GM06990 (cell line): ENCODE results near the gene FAM149A.

ENCODE experiments used
- DNase-seq: peaks from one replicate; pipeline ENCODE4 v3.0.0-alpha.2; 2011; ENCODE audit not compliant: insufficient read length; ENCODE audit errors: extremely low read depth
- H3K27me3 ChIP-seq: replicated peaks from 2 replicates; pipeline ENCODE4 v1.6.0; 2011; ENCODE audit warnings: low read length; ENCODE audit not compliant: control insufficient read depth, insufficient read depth
- H3K36me3 ChIP-seq: 2 replicates; pipeline ENCODE4 v1.5.1; 2011; ENCODE audit warnings: low read length; ENCODE audit not compliant: control insufficient read depth, insufficient read depth
- H3K4me3 ChIP-seq: replicated peaks from 2 replicates; pipeline ENCODE4 v1.5.1; 2011; ENCODE audit warnings: low read depth, mild to moderate bottlenecking, control low read depth, low read length
- TF ChIP-seq, protein P1 (sequence below): IDR thresholded peaks from 2 replicates; pipeline ENCODE4 v1.5.1; 2011; ENCODE audit warnings: low read length, control low read depth, mild to moderate bottlenecking, inconsistent platforms; ENCODE audit not compliant: insufficient read depth, poor library complexity, severe bottlenecking

Gene FAM149A

DNA sequence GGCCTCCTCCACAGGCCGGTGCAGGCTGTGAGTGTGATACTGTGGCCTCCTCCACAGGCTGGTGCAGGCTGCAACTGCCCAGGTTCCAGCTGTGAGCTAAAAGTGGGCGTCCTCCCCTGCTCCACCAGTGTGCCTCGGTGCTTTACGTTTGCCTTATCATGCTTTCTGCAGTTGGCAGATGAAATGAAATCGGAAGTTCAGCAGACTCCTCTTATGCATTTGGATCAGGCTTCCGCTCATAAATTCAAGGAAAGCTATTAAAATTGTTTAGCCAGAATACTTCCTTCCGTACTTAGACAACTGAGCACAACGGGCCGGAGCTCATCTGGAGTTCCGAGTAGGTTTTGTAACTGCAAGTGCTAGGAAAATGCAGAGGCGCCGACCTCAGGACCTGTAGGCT is 98.9 kb downstream of the FAM149A start:
- DNase-seq: no peak
- Histone ChIP-seq H3K27me3 (no peaks in the 10 kb centered on the region), H3K4me3 (no peak overlapping the region), H3K36me3 (no peaks in the 10 kb centered on the region)
- TF ChIP-seq, protein P1, sequence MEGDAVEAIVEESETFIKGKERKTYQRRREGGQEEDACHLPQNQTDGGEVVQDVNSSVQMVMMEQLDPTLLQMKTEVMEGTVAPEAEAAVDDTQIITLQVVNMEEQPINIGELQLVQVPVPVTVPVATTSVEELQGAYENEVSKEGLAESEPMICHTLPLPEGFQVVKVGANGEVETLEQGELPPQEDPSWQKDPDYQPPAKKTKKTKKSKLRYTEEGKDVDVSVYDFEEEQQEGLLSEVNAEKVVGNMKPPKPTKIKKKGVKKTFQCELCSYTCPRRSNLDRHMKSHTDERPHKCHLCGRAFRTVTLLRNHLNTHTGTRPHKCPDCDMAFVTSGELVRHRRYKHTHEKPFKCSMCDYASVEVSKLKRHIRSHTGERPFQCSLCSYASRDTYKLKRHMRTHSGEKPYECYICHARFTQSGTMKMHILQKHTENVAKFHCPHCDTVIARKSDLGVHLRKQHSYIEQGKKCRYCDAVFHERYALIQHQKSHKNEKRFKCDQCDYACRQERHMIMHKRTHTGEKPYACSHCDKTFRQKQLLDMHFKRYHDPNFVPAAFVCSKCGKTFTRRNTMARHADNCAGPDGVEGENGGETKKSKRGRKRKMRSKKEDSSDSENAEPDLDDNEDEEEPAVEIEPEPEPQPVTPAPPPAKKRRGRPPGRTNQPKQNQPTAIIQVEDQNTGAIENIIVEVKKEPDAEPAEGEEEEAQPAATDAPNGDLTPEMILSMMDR: no peak

- Histone ChIP-seq H3K27me3 (no peaks in the 10 kb centered on the region), H3K4me3 (peak overlapping the region; percentile 61), H3K36me3 (no peaks in the 10 kb centered on the region)
- TF ChIP-seq, protein P1: no peak
- peak; percentile 72 for DNase-seq
Measured at GRCh38 chr4:186204103-186204559, 99.6 kb downstream of the FAM149A start.

GRCh38 chr4:186204686-186205085 is 100.2 kb downstream of the FAM149A start:
- H3K27me3 ChIP-seq: no peaks in the 10 kb centered on the region
- TF ChIP-seq, protein P1: no peak
- no peak for DNase-seq
- H3K4me3 ChIP-seq: peak overlapping the region; percentile 61
- no peaks in the 10 kb centered on the region for H3K36me3 ChIP-seq

GRCh38 chr4:186205156-186205555 is 100.7 kb downstream of the FAM149A start:
- H3K4me3 ChIP-seq: no peak overlapping the region
- no peak for DNase-seq
- TF ChIP-seq, protein P1: no peak
- H3K27me3 ChIP-seq: no peaks in the 10 kb centered on the region
- no peaks in the 10 kb centered on the region for H3K36me3 ChIP-seq

DNA sequence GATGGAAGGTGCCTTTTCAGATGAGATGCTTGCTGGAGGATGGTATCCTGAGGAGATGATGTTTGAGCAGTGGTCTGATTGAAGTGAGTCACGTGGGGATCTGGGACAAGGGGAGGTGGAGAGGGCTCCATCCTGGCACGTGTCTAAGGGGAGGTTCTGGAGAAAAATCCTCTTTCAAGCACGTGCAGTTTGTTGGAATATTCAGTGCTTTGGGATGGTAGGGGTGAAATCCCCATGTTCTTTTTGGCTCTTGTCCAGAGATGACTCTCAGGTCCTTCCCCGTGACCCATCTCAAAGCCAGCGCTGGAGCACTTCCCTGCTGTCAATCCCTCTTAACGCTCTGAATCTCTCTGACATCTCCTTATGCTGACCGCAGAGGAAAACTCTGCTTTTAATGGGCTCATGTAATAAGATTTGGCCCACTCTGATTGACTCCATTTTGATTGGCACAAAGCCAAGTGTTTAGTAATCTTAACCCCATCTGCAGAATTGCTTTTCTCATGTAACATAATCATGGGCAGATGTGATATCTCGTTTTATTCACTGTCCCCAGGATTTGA is 112.0 kb downstream of the FAM149A start:
- TF ChIP-seq, protein P1: no peak
- Histone ChIP-seq H3K4me3 (no peak overlapping the region), H3K27me3 (no peaks in the 10 kb centered on the region), H3K36me3 (no peaks in the 10 kb centered on the region)
- DNase-seq: no peak
